Measurements from ENCODE around the gene KCNJ5. TPM values are rescaled to one million over a fixed set of nuclear protein-coding genes. Genes with fewer than 3 reads are reported as not detected.

Gene KCNJ5
- total RNA-seq = 8.5 TPM
- long read RNA-seq, full-length matches to known transcripts = 7 of 15 reads
- long read RNA-seq, partial matches to known transcripts = 0 of 15 reads
- long read RNA-seq, other reads (novel, unspliced or antisense) = 8 of 15 reads

- Histone ChIP-seq H3K27me3 (peaks cover 14% of the 10 kb centered on the region), H3K4me1 (peaks cover 31% of the 10 kb centered on the region), H3K4me3 (peak within 1 kb of the TSS; percentile 55), H3K27ac (peak within 1 kb of the TSS; percentile 58), H3K9me3 (no peaks in the 10 kb centered on the region), H3K36me3 (no peaks in the 10 kb centered on the region)
- DNase-seq (peak; percentile 80), ATAC-seq (peak; percentile 59)
- intact Hi-C loops (cut with DNase I) = no loop called here
- TF ChIP-seq CTCF (IDR thresholded peaks at IDR 0.05) = no peak
Observed at GRCh38 chr11:128890543-128891368, at the start of gene KCNJ5. TSS of gene KCNJ5 (plus strand) at chr11:128891356. CDS start at chr11:128911274, 19,918 bp downstream.

- Histone ChIP-seq H3K27ac (no peak overlapping the region), H3K9me3 (no peaks in the 10 kb centered on the region), H3K4me1 (peaks cover 21% of the 10 kb centered on the region), H3K27me3 (no peaks in the 10 kb centered on the region), H3K36me3 (no peaks in the 10 kb centered on the region), H3K4me3 (no peak overlapping the region)
- ATAC-seq (no peak), DNase-seq (no peak)
- intact Hi-C loops (cut with DNase I) = no loop called here
- TF ChIP-seq CTCF (IDR thresholded peaks at IDR 0.05) = no peak
Observed at GRCh38 chr11:128841461-128842072, 49.6 kb upstream of the KCNJ5 start.

GRCh38 chr11:128843198-128843785, 47.9 kb upstream of the KCNJ5 start:
- ATAC-seq (no peak), DNase-seq (no peak)
- H3K27ac ChIP-seq = no peak overlapping the region

GRCh38 chr11:128845334-128845780, 45.8 kb upstream of the KCNJ5 start:
- H3K36me3 ChIP-seq = no peaks in the 10 kb centered on the region
- H3K9me3 ChIP-seq = no peaks in the 10 kb centered on the region
- intact Hi-C loops (cut with DNase I) = no loop called here
- no peak for TF ChIP-seq CTCF (IDR thresholded peaks at IDR 0.05)
- H3K27ac ChIP-seq = no peak overlapping the region
- no peaks in the 10 kb centered on the region for H3K27me3 ChIP-seq
- DNase-seq (no peak), ATAC-seq (no peak)
- H3K4me3 ChIP-seq = no peak overlapping the region
- H3K4me1 ChIP-seq = peaks cover 14% of the 10 kb centered on the region

More at GRCh38 chr11:128843198-128843785, 47.9 kb upstream of the KCNJ5 start:
- TF ChIP-seq CTCF (IDR thresholded peaks at IDR 0.05) = no peak
- Histone ChIP-seq H3K4me1 (peaks cover 14% of the 10 kb centered on the region), H3K4me3 (no peak overlapping the region), H3K27me3 (no peaks in the 10 kb centered on the region), H3K9me3 (no peaks in the 10 kb centered on the region), H3K36me3 (no peaks in the 10 kb centered on the region)
- intact Hi-C loops (cut with DNase I) = no loop called here

GRCh38 chr11:128846985-128847384, 44.2 kb upstream of the KCNJ5 start:
- Histone ChIP-seq H3K27ac (no peak overlapping the region), H3K27me3 (no peaks in the 10 kb centered on the region), H3K9me3 (no peaks in the 10 kb centered on the region), H3K4me3 (no peak overlapping the region), H3K4me1 (peaks cover 11% of the 10 kb centered on the region), H3K36me3 (no peaks in the 10 kb centered on the region)
- no peak for ATAC-seq
- no peak for DNase-seq
- intact Hi-C loops (cut with DNase I) = no loop called here
- TF ChIP-seq CTCF (IDR thresholded peaks at IDR 0.05) = no peak
